HPDE6-E6E7 (cell line): Measurements from ENCODE around the gene CLIC1.

Experiments used
- DNase-seq: peaks from one replicate; pipeline ENCODE4 v3.0.0; 2011; ENCODE audit warnings: missing footprints; ENCODE audit errors: extremely low spot score

The CLIC1 gene

GRCh38 chr6:31768363-31769257 is 32.3 kb upstream of the CLIC1 start:
- DNase-seq, result no peak

GRCh38 chr6:31767096-31767645 is 30.8 kb upstream of the CLIC1 start:
- DNase-seq, result no peak

DNA sequence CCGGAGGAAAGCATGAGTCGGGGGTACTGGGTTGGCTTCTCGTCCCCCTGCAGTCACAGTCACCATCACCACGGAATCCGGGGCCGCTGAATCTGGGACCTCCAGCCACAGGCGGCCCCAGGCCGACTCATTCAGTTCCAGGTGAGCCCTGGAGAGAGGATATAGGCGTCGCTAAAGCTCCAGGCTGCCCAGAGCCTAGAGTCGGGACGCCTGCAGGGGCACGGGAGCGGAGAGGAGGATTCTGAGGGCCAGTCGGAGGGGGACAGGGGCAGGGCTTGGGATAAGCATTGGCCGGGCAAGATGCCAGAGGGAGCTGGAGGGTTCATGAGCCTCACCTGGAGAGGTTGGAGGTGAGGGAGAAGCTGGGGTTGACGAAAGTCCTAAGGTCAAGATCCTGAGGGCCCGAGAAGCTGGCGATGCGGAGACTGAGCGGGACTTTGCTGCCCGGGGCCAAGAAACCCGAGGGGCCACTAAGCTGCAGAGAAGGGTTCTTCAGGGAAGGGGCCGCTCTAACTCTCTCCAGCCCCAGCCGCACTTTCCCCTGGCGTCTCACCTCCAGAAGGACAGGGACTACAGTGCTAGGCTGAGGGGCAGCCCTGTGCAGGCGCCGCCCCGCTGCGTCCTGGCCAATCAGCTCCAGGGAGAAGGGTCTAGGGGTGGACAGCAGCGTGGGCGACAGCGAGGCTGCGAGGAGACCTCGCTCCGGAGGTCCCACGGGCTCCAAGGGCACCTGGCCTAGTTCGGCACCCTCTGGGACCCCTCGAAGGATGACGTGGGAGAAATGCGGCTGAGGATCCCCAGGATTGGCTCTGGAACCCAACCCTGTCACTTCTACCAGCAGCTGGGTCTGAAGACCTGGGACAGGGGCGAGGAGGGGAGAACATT is 29.8 kb upstream of the CLIC1 start:
- DNase-seq, result no peak

GRCh38 chr6:31765559-31765909 is 29.2 kb upstream of the CLIC1 start:
- DNase-seq, result no peak

- no peak for DNase-seq
These were observed 27.9 kb upstream of the CLIC1 start for GRCh38 chr6:31764198-31764597.

GRCh38 chr6:31763619-31763940 is 27.2 kb upstream of the CLIC1 start:
- no peak for DNase-seq

- no peak for DNase-seq
These were observed 26.7 kb upstream of the CLIC1 start for GRCh38 chr6:31762878-31763618.

DNA sequence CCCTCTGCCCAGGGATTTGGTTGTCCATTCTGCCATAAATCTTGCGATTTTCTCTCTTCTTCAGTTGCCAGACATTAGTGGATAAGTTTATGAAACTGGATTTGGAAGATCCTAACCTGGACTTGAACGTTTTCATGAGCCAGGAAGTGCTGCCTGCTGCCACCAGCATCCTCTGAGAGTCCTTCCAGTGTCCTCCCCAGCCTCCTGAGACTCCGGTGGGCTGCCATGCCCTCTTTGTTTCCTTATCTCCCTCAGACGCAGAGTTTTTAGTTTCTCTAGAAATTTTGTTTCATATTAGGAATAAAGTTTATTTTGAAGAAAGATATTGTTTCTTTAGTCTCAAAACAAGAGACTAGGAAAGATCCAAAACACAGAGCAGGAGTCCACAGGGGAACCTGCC is 26.0 kb upstream of the CLIC1 start, which contains the start of gene SAPCD1:
Gene SAPCD1, plus strand, starts transcription at position 301 of the 400 bp plus-strand sequence. CDS start 399 bp downstream, outside the sequence.
- no peak for DNase-seq

DNA sequence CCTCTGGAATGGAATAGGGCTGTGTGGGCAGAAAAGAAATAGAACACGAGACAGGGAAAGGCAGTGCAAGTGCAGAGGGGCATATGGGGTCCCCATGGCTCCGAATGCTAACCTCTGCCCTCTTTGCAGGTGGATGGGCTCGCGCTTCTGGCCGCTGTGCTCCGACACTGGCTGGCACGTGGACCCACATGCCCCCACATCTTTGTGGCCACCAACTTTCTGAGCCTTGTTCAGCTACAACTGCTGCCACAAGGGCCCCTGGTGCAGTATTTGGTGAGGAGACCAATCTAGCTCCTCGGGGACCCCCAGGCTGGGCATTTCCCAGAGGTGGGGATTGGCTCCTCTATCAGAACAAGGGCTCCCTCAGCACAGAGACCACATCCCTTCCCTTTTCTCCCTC is 25.0 kb upstream of the CLIC1 start:
- no peak for DNase-seq

DNA sequence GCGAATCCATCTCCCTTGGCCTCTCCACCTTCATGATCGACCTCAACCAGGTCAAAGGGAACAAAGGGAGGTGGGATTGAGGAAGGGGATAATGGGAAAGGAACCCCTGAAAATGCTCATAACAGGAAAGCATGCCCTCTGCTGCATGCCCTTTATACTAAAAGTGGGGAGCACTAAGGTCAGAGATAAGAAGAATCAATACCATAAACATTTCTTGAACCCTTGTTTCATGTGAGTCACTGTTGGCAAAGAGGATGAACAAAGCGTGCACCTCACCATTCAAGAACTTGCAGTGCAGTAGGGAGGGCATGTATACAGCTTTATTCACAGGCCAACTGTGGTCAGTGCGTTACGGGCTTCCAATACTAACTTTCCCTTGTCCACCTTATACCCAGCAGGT is 24.5 kb upstream of the CLIC1 start:
- no peak for DNase-seq

- no peak for DNase-seq
These were observed 22.0 kb upstream of the CLIC1 start for GRCh38 chr6:31758281-31758680.

GRCh38 chr6:31752739-31753319 is 16.5 kb upstream of the CLIC1 start:
- no peak for DNase-seq

- DNase-seq, result no peak
These were observed 14.2 kb upstream of the CLIC1 start for GRCh38 chr6:31750411-31751022.

DNA sequence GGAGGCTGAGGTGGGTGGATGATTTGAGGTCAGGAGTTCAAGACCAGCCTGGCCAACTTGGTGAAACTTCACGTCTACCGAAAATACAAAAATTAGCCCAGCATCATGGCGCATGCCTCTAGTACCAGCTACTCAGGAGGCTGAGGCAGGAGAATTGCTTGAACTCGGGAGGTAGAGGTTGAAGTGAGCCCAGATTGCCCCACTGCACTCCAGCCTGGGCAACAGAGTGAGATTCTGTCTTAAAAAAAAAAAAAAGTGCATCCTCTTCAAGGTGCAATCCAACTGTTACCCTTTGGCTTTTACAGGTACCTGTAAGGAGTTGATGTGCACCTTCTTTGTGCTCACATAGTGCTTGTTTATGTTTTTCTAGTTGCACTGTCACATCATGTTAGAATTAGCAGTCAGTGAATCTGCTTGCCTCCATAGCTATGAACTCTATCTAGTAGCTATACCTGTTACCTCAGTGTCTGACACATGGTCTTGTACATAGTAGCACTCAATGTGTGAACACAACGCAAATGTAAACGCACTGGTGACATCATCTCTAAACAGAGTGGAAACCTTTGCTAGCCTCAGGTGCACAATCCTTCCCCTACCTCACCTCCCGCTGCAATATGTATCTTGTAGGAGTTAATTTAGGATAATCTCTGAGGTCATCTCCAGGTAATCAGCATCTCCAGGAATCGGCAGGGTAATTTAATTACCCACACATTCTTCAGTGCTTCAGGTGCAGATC is 13.1 kb upstream of the CLIC1 start:
- DNase-seq, result no peak

GRCh38 chr6:31744422-31744821 is 8.1 kb upstream of the CLIC1 start:
- DNase-seq, result no peak

DNA sequence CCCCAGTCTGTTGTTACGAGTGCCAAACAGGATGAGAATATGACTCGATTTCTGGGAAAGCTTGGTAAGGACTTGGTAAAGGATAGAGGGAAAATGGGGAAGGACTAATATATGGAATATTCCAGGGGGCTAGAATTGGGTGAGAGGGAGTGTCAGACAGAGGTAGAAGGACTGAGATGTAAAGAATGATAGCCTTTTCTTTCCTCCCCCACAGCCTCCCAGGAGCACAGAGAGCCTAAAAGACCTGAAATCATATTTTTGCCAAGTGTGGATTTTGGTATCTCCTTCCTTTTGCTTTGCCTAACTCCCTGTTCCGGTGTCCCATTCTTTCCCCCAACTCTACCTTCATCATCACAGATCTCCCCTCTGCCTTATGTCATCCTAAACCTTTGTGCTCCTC is 6.6 kb upstream of the CLIC1 start:
- no peak for DNase-seq

DNA sequence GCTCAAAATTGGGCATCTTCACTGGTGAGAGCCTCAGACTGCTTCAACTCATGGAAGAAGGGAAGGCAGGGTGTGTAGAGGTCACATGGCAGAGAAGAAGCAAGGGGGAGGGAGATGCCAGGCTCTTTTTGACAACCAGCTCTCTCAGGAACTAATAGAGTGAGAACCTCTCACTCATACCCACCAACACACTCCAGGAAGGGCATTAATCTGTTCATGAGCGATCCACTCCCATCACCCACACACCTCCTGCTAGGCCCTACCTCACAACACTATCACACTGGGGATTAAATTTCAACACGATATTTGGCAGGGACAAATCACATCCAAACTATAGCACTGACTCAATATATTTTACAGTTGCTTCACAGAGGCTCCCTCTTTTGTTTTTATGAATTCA is 5.5 kb upstream of the CLIC1 start:
- no peak for DNase-seq

GRCh38 chr6:31740397-31741223 is 4.3 kb upstream of the CLIC1 start:
- DNase-seq, result no peak

DNA sequence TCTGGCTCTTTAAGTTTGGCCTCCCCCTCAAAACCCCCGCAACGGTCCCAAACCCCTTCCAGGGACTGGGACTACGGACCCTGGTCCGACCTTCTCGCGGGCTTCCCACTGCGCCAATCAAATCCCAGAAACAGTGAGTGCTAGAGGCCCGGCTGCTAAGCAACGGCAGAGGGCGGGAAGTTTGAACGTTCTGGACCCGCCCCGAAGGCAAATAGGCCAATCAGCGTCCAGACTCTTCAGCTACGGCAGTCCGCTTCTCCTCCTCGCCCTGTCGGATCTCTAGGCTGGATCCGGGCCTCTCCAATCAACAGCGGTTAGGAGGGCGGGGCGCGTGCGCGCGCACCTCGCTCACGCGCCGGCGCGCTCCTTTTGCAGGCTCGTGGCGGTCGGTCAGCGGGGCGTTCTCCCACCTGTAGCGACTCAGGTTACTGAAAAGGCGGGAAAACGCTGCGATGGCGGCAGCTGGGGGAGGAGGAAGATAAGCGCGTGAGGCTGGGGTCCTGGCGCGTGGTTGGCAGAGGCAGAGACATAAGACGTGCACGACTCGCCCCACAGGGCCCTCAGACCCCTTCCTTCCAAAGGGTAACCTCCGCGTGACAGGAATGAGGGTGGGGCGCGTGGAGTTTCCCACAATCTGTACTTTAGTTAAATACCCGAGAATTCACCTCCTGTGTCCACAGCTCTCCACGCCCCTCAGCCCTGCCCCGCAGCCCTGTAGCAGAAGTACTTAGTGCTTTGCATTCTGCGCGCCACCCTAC is 3.5 kb upstream of the CLIC1 start, which contains the start of gene MSH5:
Gene MSH5, plus strand, starts transcription at position 367 of the 758 bp plus-strand sequence. CDS start 462 bp downstream, outside the sequence.
- DNase-seq, result peak; percentile 98
